Measurements from ENCODE around the gene GRAMD2A.
"Not testable (repeated sequence)": the region's sequence is repeated elsewhere in the genome, so short reads cannot be mapped to it uniquely, and the experiment has no call there.

The GRAMD2A gene

GRCh38 chr15:72184165-72184811 is 13.3 kb downstream of the GRAMD2A start:
- no peak for DNase-seq (ENCODE audit: low spot score)

GRCh38 chr15:72183781-72184164 is 13.8 kb downstream of the GRAMD2A start:
- DNase-seq (ENCODE audit: low spot score) = no peak

GRCh38 chr15:72182673-72183072 is 14.9 kb downstream of the GRAMD2A start:
- DNase-seq (ENCODE audit: low spot score) = no peak

- no peak for DNase-seq (ENCODE audit: low spot score)
These were observed 15.3 kb downstream of the GRAMD2A start for GRCh38 chr15:72182244-72182643.

GRCh38 chr15:72180761-72181324 is 16.7 kb downstream of the GRAMD2A start:
- no peak for DNase-seq (ENCODE audit: low spot score)

- peak; percentile 59 for DNase-seq (ENCODE audit: low spot score)
These were observed 17.5 kb downstream of the GRAMD2A start for GRCh38 chr15:72179950-72180581.

GRCh38 chr15:72178976-72179585 is 18.5 kb downstream of the GRAMD2A start:
- DNase-seq (ENCODE audit: low spot score) = no peak

- DNase-seq (ENCODE audit: low spot score) = no peak
These were observed 20.8 kb downstream of the GRAMD2A start for GRCh38 chr15:72176743-72177142.

GRCh38 chr15:72176159-72176558 is 21.4 kb downstream of the GRAMD2A start:
- DNase-seq (ENCODE audit: low spot score) = no peak

GRCh38 chr15:72175186-72176044 is 22.2 kb downstream of the GRAMD2A start:
- peak; percentile 26 for DNase-seq (ENCODE audit: low spot score)

- DNase-seq (ENCODE audit: low spot score) = peak; percentile 14
These were observed 22.9 kb downstream of the GRAMD2A start for GRCh38 chr15:72174551-72175165.

GRCh38 chr15:72173864-72174550 is 23.6 kb downstream of the GRAMD2A start:
- peak; percentile 15 for DNase-seq (ENCODE audit: low spot score)

GRCh38 chr15:72173401-72173800 is 24.2 kb downstream of the GRAMD2A start:
- peak; percentile 16 for DNase-seq (ENCODE audit: low spot score)

- DNase-seq (ENCODE audit: low spot score) = no peak
These were observed 24.8 kb downstream of the GRAMD2A start for GRCh38 chr15:72172796-72173195.

- not testable (repeated sequence) for DNase-seq (ENCODE audit: low spot score)
These were observed 25.6 kb downstream of the GRAMD2A start for GRCh38 chr15:72171978-72172377.

GRCh38 chr15:72170691-72171090 is 26.9 kb downstream of the GRAMD2A start:
- no peak for DNase-seq (ENCODE audit: low spot score)

GRCh38 chr15:72169921-72170611 is 27.5 kb downstream of the GRAMD2A start:
- DNase-seq (ENCODE audit: low spot score) = no peak

GRCh38 chr15:72169236-72169920 is 28.2 kb downstream of the GRAMD2A start:
- peak; percentile 22 for DNase-seq (ENCODE audit: low spot score)

GRCh38 chr15:72168808-72169190 is 28.8 kb downstream of the GRAMD2A start:
- DNase-seq (ENCODE audit: low spot score) = no peak
